Keratinocyte (primary cell): ENCODE measurements around the gene SLC2A9. TPM values are rescaled to one million over a fixed set of nuclear protein-coding genes. Genes with fewer than 3 reads are reported as not detected.
A peak's percentile ranks its signal among the peaks of the same experiment; 100 is the strongest.

Source experiments
- DNase-seq: peaks from one replicate; pipeline ENCODE4 v3.0.0-alpha.2; 2011; ENCODE audit warnings: low read depth, missing footprints, low spot score
- FAIRE-seq: peaks from 2 replicates; lab custom pipeline; 2011; peaks lifted over from hg19 to GRCh38; lab: Jason Lieb, UNC
- H2AFZ ChIP-seq: 2 replicates; pipeline ENCODE4 v1.6.0; 2012; ENCODE audit warnings: low read length, control low read depth, inconsistent platforms; ENCODE audit not compliant: control insufficient read depth
- H3K27ac ChIP-seq: 2 replicates; pipeline ENCODE4 v1.5.1; 2011; ENCODE audit warnings: low read length; ENCODE audit not compliant: control insufficient read depth, insufficient read depth
- H3K27me3 ChIP-seq: 3 replicates; pipeline ENCODE4 v1.6.0; 2011; ENCODE audit warnings: low read length; ENCODE audit not compliant: control insufficient read depth, insufficient read depth; ENCODE audit errors: extremely low read depth
- H3K36me3 ChIP-seq, 2 experiments: 2 replicates in 1 of 2; 3 replicates in 1 of 2; pipeline ENCODE4 v1.5.1; 2011; ENCODE audit warnings: low read length in 2 of 2, mild to moderate bottlenecking in 1 of 2; ENCODE audit not compliant: control insufficient read depth in 2 of 2, insufficient read depth in 2 of 2; ENCODE audit errors: extremely low read depth in 1 of 2
- H3K4me1 ChIP-seq: 3 replicates; pipeline ENCODE4 v1.5.1; 2011; ENCODE audit warnings: low read length; ENCODE audit not compliant: control insufficient read depth, insufficient read depth; ENCODE audit errors: extremely low read depth
- H3K4me2 ChIP-seq: 3 replicates; pipeline ENCODE4 v1.6.0; 2011; ENCODE audit warnings: low read depth, low read length; ENCODE audit not compliant: control insufficient read depth, insufficient read depth; ENCODE audit errors: extremely low read depth
- H3K4me3 ChIP-seq, 3 experiments: fragments of 200-600 bp in 1 of 3; sonication (generic) in 1 of 3; 2 replicates in 2 of 3; 3 replicates in 1 of 3; pipeline ENCODE4 v1.5.1; 2011 to 2016; ENCODE audit warnings: low read length in 3 of 3, mild to moderate bottlenecking in 3 of 3, control low read depth in 2 of 3, inconsistent platforms in 1 of 3, low read depth in 1 of 3, mixed read lengths in 1 of 3, mixed run types in 1 of 3, moderate library complexity in 1 of 3; ENCODE audit not compliant: control insufficient read depth in 2 of 3, insufficient read depth in 2 of 3; ENCODE audit errors: extremely low read depth in 1 of 3
- H3K79me2 ChIP-seq: 2 replicates; pipeline ENCODE4 v1.6.0; 2012; ENCODE audit warnings: low read length; ENCODE audit not compliant: control insufficient read depth, insufficient read depth
- H3K9ac ChIP-seq: 3 replicates; pipeline ENCODE4 v1.6.0; 2011; ENCODE audit warnings: low read length; ENCODE audit not compliant: control insufficient read depth, insufficient read depth; ENCODE audit errors: extremely low read depth
- H3K9me1 ChIP-seq: 3 replicates; pipeline ENCODE4 v1.6.0; 2011; ENCODE audit warnings: low read length; ENCODE audit not compliant: control insufficient read depth, insufficient read depth; ENCODE audit errors: extremely low read depth
- H3K9me3 ChIP-seq: 2 replicates; pipeline ENCODE4 v1.5.1; 2012; ENCODE audit warnings: low read depth, low read length; ENCODE audit not compliant: control insufficient read depth
- H4K20me1 ChIP-seq: 3 replicates; pipeline ENCODE4 v1.6.0; 2011; ENCODE audit warnings: low read length; ENCODE audit not compliant: control insufficient read depth, insufficient read depth; ENCODE audit errors: extremely low read depth
- EZH2 ChIP-seq: IDR thresholded peaks from one replicate; pipeline ENCODE4 v1.6.1; 2012; ENCODE audit warnings: inconsistent platforms, mild to moderate bottlenecking, low read length, moderate library complexity
- dilution Hi-C: fragments of 300-500 bp; cut with MboI; formaldehyde crosslinking; loops from one replicate; pipeline ENCODE4 v1.7.0; 2020; ENCODE audit warnings: low sequenced_read_pairs; ENCODE audit not compliant: extremely low pct_ligation_motif_present
- polyA plus RNA-seq, 5 experiments: library from polyadenylated mRNA; depleted of rRNA in 3 of 5; stranded (reverse) in 3 of 5; stranded (forward) in 1 of 5; unstranded in 1 of 5; fragments of >200 nt; gene quantifications; 1 replicate in 1 of 5; 2 replicates in 3 of 5; 3 replicates in 1 of 5; pipeline versions ENCODE4 v1.2.1 to v1.2.3, GENCODE V29; 2011 to 2012; ENCODE audit warnings: missing spikeins in 2 of 5, low read depth in 1 of 5, low replicate concordance in 1 of 5
- TF ChIP-seq, protein P1 (sequence below), 3 experiments: IDR thresholded peaks in 1 of 3; conservative IDR thresholded peaks in 1 of 3; optimal IDR thresholded peaks in 1 of 3; 2 replicates in 2 of 3; 3 replicates in 1 of 3; pipeline versions ENCODE3 to v1.5.1; 2011; ENCODE audit warnings: low read length in 3 of 3, mild to moderate bottlenecking in 3 of 3, moderate library complexity in 2 of 3, control low read depth in 1 of 3, inconsistent platforms in 1 of 3; ENCODE audit not compliant: insufficient read depth in 2 of 3; ENCODE audit errors: extremely low read depth in 1 of 3

SLC2A9 gene
- polyA plus RNA-seq, 1 donor (not counting 4 experiments of a cell fraction or from before 2014, with no cell fraction given) = 37.3 TPM

DNA sequence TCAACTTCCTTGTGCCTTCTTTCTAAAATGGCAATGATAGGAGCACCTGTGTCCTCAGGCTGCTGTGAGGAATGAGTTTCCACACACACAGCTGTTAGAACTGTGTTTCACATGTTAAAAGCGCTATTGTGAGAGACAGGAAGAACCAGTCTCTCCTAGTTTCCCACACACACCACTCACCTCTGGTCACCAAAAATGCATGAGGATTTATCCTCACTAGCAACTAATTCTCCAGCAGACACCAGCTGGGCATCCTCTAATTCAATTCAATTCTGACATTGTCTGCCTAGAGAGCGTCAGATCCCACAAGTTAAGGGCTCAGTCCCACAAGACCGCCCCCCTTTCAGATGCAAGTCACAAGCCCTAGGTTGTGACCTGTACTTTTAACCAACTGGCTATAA, 29.0 kb upstream of the SLC2A9 start:
- Histone ChIP-seq H3K27ac (no peak overlapping the region), H3K27me3 (no peaks in the 10 kb centered on the region), H3K4me2 (no peak overlapping the region), H3K4me1 (peaks cover 37% of the 10 kb centered on the region), H3K79me2 (no peaks in the 10 kb centered on the region), H3K9me1 (no peaks in the 10 kb centered on the region), H3K4me3 (no peak overlapping the region), H3K9me3 (no peaks in the 10 kb centered on the region), H2AFZ (no peak overlapping the region), H3K9ac (no peak overlapping the region), H4K20me1 (no peaks in the 10 kb centered on the region), H3K36me3 (no peaks in the 10 kb centered on the region)
- dilution Hi-C loops = no loop called here
- FAIRE-seq (peak; percentile 29), DNase-seq (no peak)
- TF ChIP-seq, protein P1, sequence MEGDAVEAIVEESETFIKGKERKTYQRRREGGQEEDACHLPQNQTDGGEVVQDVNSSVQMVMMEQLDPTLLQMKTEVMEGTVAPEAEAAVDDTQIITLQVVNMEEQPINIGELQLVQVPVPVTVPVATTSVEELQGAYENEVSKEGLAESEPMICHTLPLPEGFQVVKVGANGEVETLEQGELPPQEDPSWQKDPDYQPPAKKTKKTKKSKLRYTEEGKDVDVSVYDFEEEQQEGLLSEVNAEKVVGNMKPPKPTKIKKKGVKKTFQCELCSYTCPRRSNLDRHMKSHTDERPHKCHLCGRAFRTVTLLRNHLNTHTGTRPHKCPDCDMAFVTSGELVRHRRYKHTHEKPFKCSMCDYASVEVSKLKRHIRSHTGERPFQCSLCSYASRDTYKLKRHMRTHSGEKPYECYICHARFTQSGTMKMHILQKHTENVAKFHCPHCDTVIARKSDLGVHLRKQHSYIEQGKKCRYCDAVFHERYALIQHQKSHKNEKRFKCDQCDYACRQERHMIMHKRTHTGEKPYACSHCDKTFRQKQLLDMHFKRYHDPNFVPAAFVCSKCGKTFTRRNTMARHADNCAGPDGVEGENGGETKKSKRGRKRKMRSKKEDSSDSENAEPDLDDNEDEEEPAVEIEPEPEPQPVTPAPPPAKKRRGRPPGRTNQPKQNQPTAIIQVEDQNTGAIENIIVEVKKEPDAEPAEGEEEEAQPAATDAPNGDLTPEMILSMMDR (optimal IDR thresholded peaks at IDR 0.05 in 1 of 3, IDR thresholded peaks at IDR 0.05 in 1 of 3, conservative IDR thresholded peaks at IDR 0.05 in 1 of 3; ENCODE audit: extremely low read depth in 1 of 3, insufficient read depth in 2 of 3, low read length in 3 of 3) = no peak
- TF ChIP-seq EZH2 = no peak

DNA sequence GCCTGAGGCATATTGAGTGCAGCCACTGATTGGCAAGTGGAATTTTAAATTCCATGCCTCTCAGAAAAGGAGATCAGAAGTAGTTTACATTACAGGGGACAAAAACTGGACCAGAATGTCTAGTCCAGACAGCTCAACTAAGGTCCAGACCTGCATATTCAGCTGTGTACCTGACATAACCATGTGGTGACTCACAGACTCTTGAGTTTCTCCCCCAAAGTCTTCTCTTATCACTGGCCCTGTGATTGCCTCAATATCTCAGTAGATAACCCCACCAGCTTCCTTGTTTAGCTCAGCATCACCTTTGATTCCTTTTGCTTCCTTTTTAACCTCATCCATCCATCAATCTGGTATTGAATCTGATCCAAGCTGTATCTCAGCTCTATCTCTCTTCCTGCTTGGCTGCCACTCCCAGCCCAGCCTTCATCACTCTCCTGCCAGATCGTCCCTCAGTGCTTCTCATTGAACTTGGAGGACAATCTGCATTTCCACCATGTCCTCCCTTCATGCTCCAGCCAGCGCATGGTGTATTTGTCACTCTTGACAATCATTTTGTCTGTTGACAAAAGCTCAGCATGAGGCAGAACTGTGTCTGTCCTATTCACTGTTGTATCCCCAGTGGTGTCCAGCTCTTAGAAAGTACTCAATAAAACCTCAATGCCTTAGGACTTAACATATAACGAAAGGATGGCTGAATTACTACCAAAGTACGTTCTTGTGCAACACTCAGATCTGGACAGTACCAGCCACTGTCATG, 27.8 kb upstream of the SLC2A9 start:
- no peak overlapping the region for H2AFZ ChIP-seq
- H3K9ac ChIP-seq = no peak overlapping the region
- TF ChIP-seq, protein P1 (optimal IDR thresholded peaks at IDR 0.05 in 1 of 3, IDR thresholded peaks at IDR 0.05 in 1 of 3, conservative IDR thresholded peaks at IDR 0.05 in 1 of 3; ENCODE audit: extremely low read depth in 1 of 3, insufficient read depth in 2 of 3, low read length in 3 of 3) = no peak
- no peak for TF ChIP-seq EZH2
- H3K9me1 ChIP-seq = no peaks in the 10 kb centered on the region
- peak overlapping the region; percentile 50 for H3K4me2 ChIP-seq
- H3K27me3 ChIP-seq = no peaks in the 10 kb centered on the region
- H4K20me1 ChIP-seq = no peaks in the 10 kb centered on the region
- H3K27ac ChIP-seq = no peak overlapping the region
- no peaks in the 10 kb centered on the region for H3K79me2 ChIP-seq
- dilution Hi-C loops = no loop called here
- no peaks in the 10 kb centered on the region for H3K36me3 ChIP-seq
- H3K9me3 ChIP-seq = no peaks in the 10 kb centered on the region
- H3K4me1 ChIP-seq = peaks cover 32% of the 10 kb centered on the region
- peak; percentile 50 for DNase-seq
- peak; percentile 90 for FAIRE-seq
- no peak overlapping the region for H3K4me3 ChIP-seq
